OCI-LY7 (cell line): Measurements from ENCODE around the gene DPYSL4. TPM values are rescaled to one million over a fixed set of nuclear protein-coding genes. Genes with fewer than 3 reads are reported as not detected.

Experiments
- BruUV-seq: library from RNA; stranded (reverse); fragments of 400-500 nt; replicated peaks from 2 replicates; lab custom pipeline; 2021; lab: Mats Ljungman, UMichigan
- CTCF ChIA-PET: fragments of 300-600 bp; sonication (Branson Sonifier 250); formaldehyde crosslinking; loops from one replicate; lab custom pipeline; 2022; ENCODE audit warnings: antibody characterized with exemption; ENCODE audit not compliant: unreplicated experiment; lab: Charles Lee
- POLR2A ChIA-PET: fragments of 300-600 bp; sonication (Branson Sonifier 250); formaldehyde crosslinking; loops from one replicate; lab custom pipeline; 2022; ENCODE audit warnings: antibody characterized with exemption; lab: Charles Lee
- DNase-seq: peaks from one replicate; pipeline ENCODE4 v3.0.0-alpha.2; 2015; ENCODE audit warnings: low spot score
- H2AFZ ChIP-seq: fragments of 200-600 bp; sonication (generic), shearing (Covaris generic); 2 replicates; pipeline ENCODE4 v1.6.1; 2014; ENCODE audit warnings: mild to moderate bottlenecking, antibody characterized with exemption, low read length, moderate library complexity
- H3K27ac ChIP-seq: fragments of 200-600 bp; sonication (generic); 2 replicates; pipeline ENCODE4 v1.5.1; 2014; ENCODE audit warnings: mixed run types, low read depth, mild to moderate bottlenecking, moderate library complexity, low read length, inconsistent platforms; ENCODE audit not compliant: poor library complexity, severe bottlenecking
- H3K36me3 ChIP-seq: fragments of 200-600 bp; sonication (generic); 2 replicates; pipeline ENCODE4 v1.6.1; 2014; ENCODE audit warnings: mild to moderate bottlenecking, antibody characterized with exemption, low read length, moderate library complexity, mixed read lengths; ENCODE audit not compliant: insufficient read depth
- H3K4me1 ChIP-seq: fragments of 200-600 bp; sonication (generic); 2 replicates; pipeline ENCODE4 v1.5.1; 2014; ENCODE audit warnings: mild to moderate bottlenecking, low read length; ENCODE audit not compliant: insufficient read depth, poor library complexity, severe bottlenecking
- H3K4me2 ChIP-seq: fragments of 200-600 bp; sonication (generic); 2 replicates; pipeline ENCODE4 v1.6.1; 2014; ENCODE audit warnings: mild to moderate bottlenecking, low read length
- H3K4me3 ChIP-seq: fragments of 200-600 bp; sonication (generic); 2 replicates; pipeline ENCODE4 v1.5.1; 2014; ENCODE audit warnings: mild to moderate bottlenecking, low read depth, low read length; ENCODE audit not compliant: poor library complexity, severe bottlenecking
- H3K79me2 ChIP-seq: fragments of 200-600 bp; sonication (generic); 2 replicates; pipeline ENCODE4 v1.6.1; 2016; ENCODE audit warnings: low read depth, mild to moderate bottlenecking, low read length, moderate library complexity, mixed read lengths; ENCODE audit not compliant: insufficient read depth
- H3K9me2 ChIP-seq: fragments of 200-600 bp; sonication (generic); 2 replicates; pipeline ENCODE4 v1.6.1; 2016; ENCODE audit warnings: mild to moderate bottlenecking, low read length, mixed read lengths; ENCODE audit not compliant: insufficient read depth
- H3K9me3 ChIP-seq: fragments of 200-600 bp; sonication (generic); 2 replicates; pipeline ENCODE4 v1.6.1; 2014; ENCODE audit warnings: mild to moderate bottlenecking, mixed run types, low read length, mixed read lengths
- H4K20me1 ChIP-seq: fragments of 200-600 bp; sonication (generic); 2 replicates; pipeline ENCODE4 v1.6.1; 2014; ENCODE audit warnings: mild to moderate bottlenecking, antibody characterized with exemption, low read length, moderate library complexity, mixed read lengths; ENCODE audit not compliant: insufficient read depth
- CTCF ChIP-seq: fragments of 200-600 bp; sonication (generic); conservative IDR thresholded peaks from 2 replicates; pipeline ENCODE4 v1.5.1; 2014; ENCODE audit warnings: mild to moderate bottlenecking, antibody characterized with exemption, low read length, moderate library complexity, mixed read lengths
- EZH2phosphoT487 ChIP-seq: fragments of 200-600 bp; sonication (generic); IDR thresholded peaks from 2 replicates; pipeline ENCODE4 v1.6.1; 2018; ENCODE audit warnings: low read depth, borderline replicate concordance, mild to moderate bottlenecking, mixed run types, antibody characterized with exemption, low read length, moderate library complexity, mixed read lengths
- intact Hi-C: fragments of 100-400 bp; cut with micrococcal nuclease; formaldehyde crosslinking; loops from one replicate; pipeline ENCODE4 v1.10.0; 2022; ENCODE audit not compliant: unreplicated experiment
- total RNA-seq, 2 experiments: library from RNA; depleted of rRNA in 1 of 2; stranded (reverse); fragments of >200 nt in 1 of 2; shearing (Covaris generic) in 1 of 2; gene quantifications; 2 replicates each; pipeline ENCODE4 v1.2.3, GENCODE V29; 2014 to 2022

The DPYSL4 gene
- total RNA-seq, 2 experiments from 2014 or later: not detected

- intact Hi-C loops: loop anchor here (10.0 kb wide), 1 partner anchor 256 kb away; no protein-coding TSS in a partner anchor
- Histone ChIP-seq H3K79me2 (no peaks in the 10 kb centered on the region), H3K9me2 (no peaks in the 10 kb centered on the region), H2AFZ (no peak overlapping the region), H3K4me3 (no peak overlapping the region), H3K9me3 (no peaks in the 10 kb centered on the region), H3K36me3 (no peaks in the 10 kb centered on the region), H4K20me1 (no peaks in the 10 kb centered on the region), H3K4me1 (no peaks in the 10 kb centered on the region), H3K27ac (no peak overlapping the region), H3K4me2 (no peak overlapping the region)
- no peak for TF ChIP-seq EZH2phosphoT487
- TF ChIP-seq CTCF: no peak
- BruUV-seq: no TSS peak
- DNase-seq: no peak
- CTCF ChIA-PET: no interaction called here
- POLR2A ChIA-PET: no interaction called here
Observed at GRCh38 chr10:132168571-132169030, 18.1 kb upstream of the DPYSL4 start.

- Histone ChIP-seq H2AFZ (no peak overlapping the region), H3K79me2 (no peaks in the 10 kb centered on the region), H3K9me3 (0 out of 2 replicates have a peak, but pooled peaks cover 3% of the 10 kb centered on the region), H3K4me3 (no peak overlapping the region), H3K4me2 (no peak overlapping the region), H4K20me1 (no peaks in the 10 kb centered on the region), H3K9me2 (no peaks in the 10 kb centered on the region), H3K36me3 (no peaks in the 10 kb centered on the region), H3K4me1 (no peaks in the 10 kb centered on the region), H3K27ac (no peak overlapping the region)
- BruUV-seq: no TSS peak
- CTCF ChIA-PET: no interaction called here
- no peak for TF ChIP-seq CTCF
- no peak for TF ChIP-seq EZH2phosphoT487
- POLR2A ChIA-PET: no interaction called here
- DNase-seq: no peak
- intact Hi-C loops: loop anchor here (10.0 kb wide), 1 partner anchor 256 kb away; no protein-coding TSS in a partner anchor
Observed at GRCh38 chr10:132169031-132169765, 17.6 kb upstream of the DPYSL4 start.
